ENCODE data around the gene LY6G6F. TPM values are rescaled to one million over a fixed set of nuclear protein-coding genes. Genes with fewer than 3 reads are reported as not detected.

Gene LY6G6F
- total and polyA plus RNA-seq, 5 donors, result not detected

GRCh38 chr6:31663126-31663960 lies 43.3 kb upstream of the LY6G6F start:
- Histone ChIP-seq H3K9me3 (ENCODE audit: control insufficient read depth, low read length) (no peaks in the 10 kb centered on the region), H3K4me1 (ENCODE audit: control insufficient read depth, insufficient read depth, low read length) (peaks cover 14% of the 10 kb centered on the region), H3K27me3 (ENCODE audit: control insufficient read depth, insufficient read depth) (no peaks in the 10 kb centered on the region), H3K4me3 (ENCODE audit: low read length) (peak overlapping the region; percentile 90), H3K27ac (ENCODE audit: low read length) (peak overlapping the region; percentile 59)
- 51% methylated on average over 9 of the region's 9 CpGs for WGBS
- ATAC-seq (no peak), DNase-seq (no peak)
- intact Hi-C loops (cut with DNase I), result loop anchor here in 1 of 4 donors (5.0 to 10.0 kb wide), 2 partner anchors 116 to 1311 kb away; partner anchors contain the start of genes ATP6V1G2 and NFKBIL1

GRCh38 chr6:31663961-31664789 lies 42.5 kb upstream of the LY6G6F start:
- intact Hi-C loops (cut with DNase I), result loop anchor here in 1 of 4 donors (5.0 to 10.0 kb wide), 2 partner anchors 117 to 1311 kb away; partner anchors contain the start of genes ATP6V1G2 and NFKBIL1

GRCh38 chr6:31664790-31665500 lies 41.7 kb upstream of the LY6G6F start, which contains the start of gene GPANK1:
GPANK1 (minus strand) TSS chr6:31664997; CDS start chr6:31664478, 519 bp downstream.
- H3K9me3 ChIP-seq (ENCODE audit: control insufficient read depth, low read length), result no peaks in the 10 kb centered on the region
- H3K27me3 ChIP-seq (ENCODE audit: control insufficient read depth, insufficient read depth), result no peaks in the 10 kb centered on the region
- DNase-seq (peak; percentile 91 to 97 (median 95)), ATAC-seq (peak; percentile 68 to 75)
- H3K4me3 ChIP-seq (ENCODE audit: low read length), result peak within 1 kb of the TSS; percentile 90
- H3K27ac ChIP-seq (ENCODE audit: low read length), result peak within 1 kb of the TSS; percentile 98
- WGBS, result under 1% methylated on average over 39 of the region's 39 CpGs
- intact Hi-C loops (cut with DNase I), result loop anchor here in 1 of 4 donors (5.0 to 10.0 kb wide), 3 partner anchors 62 to 1310 kb away; partner anchors contain the start of genes ATP6V1G2, DDAH2 and NFKBIL1
- peaks cover 3% of the 10 kb centered on the region for H3K4me1 ChIP-seq (ENCODE audit: control insufficient read depth, insufficient read depth, low read length)

More at GRCh38 chr6:31663961-31664789, 42.5 kb upstream of the LY6G6F start:
- 9% methylated on average over 17 of the region's 17 CpGs for WGBS
- DNase-seq (peak; percentile 52 to 70 (median 68)), ATAC-seq (peak in 1 of 2 donors; percentile 22)
- no peaks in the 10 kb centered on the region for H3K27me3 ChIP-seq (ENCODE audit: control insufficient read depth, insufficient read depth)
- H3K4me3 ChIP-seq (ENCODE audit: low read length), result peak overlapping the region; percentile 90
- H3K4me1 ChIP-seq (ENCODE audit: control insufficient read depth, insufficient read depth, low read length), result peaks cover 9% of the 10 kb centered on the region
- H3K9me3 ChIP-seq (ENCODE audit: control insufficient read depth, low read length), result no peaks in the 10 kb centered on the region
- H3K27ac ChIP-seq (ENCODE audit: low read length), result peak overlapping the region; percentile 98

GRCh38 chr6:31665501-31666336 lies 40.9 kb upstream of the LY6G6F start, which contains the start of gene CSNK2B:
CSNK2B (plus strand) TSS chr6:31666080; CDS start chr6:31666832, 752 bp downstream.
- H3K4me1 ChIP-seq (ENCODE audit: control insufficient read depth, insufficient read depth, low read length), result peaks cover 3% of the 10 kb centered on the region

GRCh38 chr6:31666337-31666965 lies 40.2 kb upstream of the LY6G6F start:
- intact Hi-C loops (cut with DNase I), result loop anchor here in 1 of 4 donors (5.0 to 10.0 kb wide), 2 partner anchors 61 to 1308 kb away; partner anchors contain the start of gene DDAH2
- peak overlapping the region; percentile 72 for H3K4me3 ChIP-seq (ENCODE audit: low read length)
- no peaks in the 10 kb centered on the region for H3K9me3 ChIP-seq (ENCODE audit: control insufficient read depth, low read length)
- H3K27me3 ChIP-seq (ENCODE audit: control insufficient read depth, insufficient read depth), result no peaks in the 10 kb centered on the region
- DNase-seq (peak in 1 of 3 donors; percentile 47), ATAC-seq (no peak)
- H3K27ac ChIP-seq (ENCODE audit: low read length), result peak overlapping the region; percentile 80
- WGBS, result 3% methylated on average over 15 of the region's 15 CpGs
- H3K4me1 ChIP-seq (ENCODE audit: control insufficient read depth, insufficient read depth, low read length), result peaks cover 3% of the 10 kb centered on the region

More at GRCh38 chr6:31665501-31666336, 40.9 kb upstream of the LY6G6F start, which contains the start of gene CSNK2B:
- DNase-seq, result peak; percentile 99 to 100 (median 99)
- Histone ChIP-seq H3K4me3 (ENCODE audit: low read length) (peak within 1 kb of the TSS; percentile 90), H3K27ac (ENCODE audit: low read length) (peak within 1 kb of the TSS; percentile 98), H3K27me3 (ENCODE audit: control insufficient read depth, insufficient read depth) (no peaks in the 10 kb centered on the region), H3K9me3 (ENCODE audit: control insufficient read depth, low read length) (no peaks in the 10 kb centered on the region)
- intact Hi-C loops (cut with DNase I), result loop anchor here in 1 of 4 donors (5.0 to 10.0 kb wide), 2 partner anchors 62 to 1309 kb away; partner anchors contain the start of gene DDAH2
- under 1% methylated on average over 63 of the region's 63 CpGs for WGBS
- peak; percentile 93 to 94 for ATAC-seq

GRCh38 chr6:31669676-31670075 lies 37.0 kb upstream of the LY6G6F start, which contains the start of gene LY6G5B:
LY6G5B (plus strand) TSS chr6:31669976; CDS start chr6:31670951, 975 bp downstream.
- peak in 1 of 3 donors; percentile 45 for DNase-seq
- no peak for ATAC-seq
- no peak within 1 kb of the TSS for H3K4me3 ChIP-seq (ENCODE audit: low read length)
- WGBS, result 80% methylated on average over 8 of the region's 8 CpGs
- no peak within 1 kb of the TSS for H3K27ac ChIP-seq (ENCODE audit: low read length)
- H3K9me3 ChIP-seq (ENCODE audit: control insufficient read depth, low read length), result no peaks in the 10 kb centered on the region
- no peaks in the 10 kb centered on the region for H3K4me1 ChIP-seq (ENCODE audit: control insufficient read depth, insufficient read depth, low read length)
- no peaks in the 10 kb centered on the region for H3K27me3 ChIP-seq (ENCODE audit: control insufficient read depth, insufficient read depth)
- intact Hi-C loops (cut with DNase I), result loop anchor here in 1 of 4 donors (5.0 to 10.0 kb wide), 2 partner anchors 58 to 1305 kb away; partner anchors contain the start of gene DDAH2

GRCh38 chr6:31676322-31676903 lies 30.3 kb upstream of the LY6G6F start:
- DNase-seq (no peak), ATAC-seq (no peak)
- no peaks in the 10 kb centered on the region for H3K27me3 ChIP-seq (ENCODE audit: control insufficient read depth, insufficient read depth)
- H3K27ac ChIP-seq (ENCODE audit: low read length), result no peak overlapping the region
- no peaks in the 10 kb centered on the region for H3K9me3 ChIP-seq (ENCODE audit: control insufficient read depth, low read length)
- H3K4me1 ChIP-seq (ENCODE audit: control insufficient read depth, insufficient read depth, low read length), result peaks cover 3% of the 10 kb centered on the region
- intact Hi-C loops (cut with DNase I), result no loop called here
- no peak overlapping the region for H3K4me3 ChIP-seq (ENCODE audit: low read length)
- 82% methylated on average over 4 of the region's 4 CpGs for WGBS

GRCh38 chr6:31676904-31677303 lies 29.8 kb upstream of the LY6G6F start:
- no peak overlapping the region for H3K4me3 ChIP-seq (ENCODE audit: low read length)
- intact Hi-C loops (cut with DNase I), result no loop called here
- no peak overlapping the region for H3K27ac ChIP-seq (ENCODE audit: low read length)
- WGBS, result 58% methylated on average over 6 of the region's 6 CpGs
- DNase-seq (no peak), ATAC-seq (no peak)
- H3K9me3 ChIP-seq (ENCODE audit: control insufficient read depth, low read length), result no peaks in the 10 kb centered on the region
- peaks cover 3% of the 10 kb centered on the region for H3K4me1 ChIP-seq (ENCODE audit: control insufficient read depth, insufficient read depth, low read length)
- no peaks in the 10 kb centered on the region for H3K27me3 ChIP-seq (ENCODE audit: control insufficient read depth, insufficient read depth)

GRCh38 chr6:31677955-31678354 lies 28.7 kb upstream of the LY6G6F start:
- no peak for ATAC-seq
- intact Hi-C loops (cut with DNase I), result no loop called here

More at GRCh38 chr6:31677955-31678354, 28.7 kb upstream of the LY6G6F start:
- no peaks in the 10 kb centered on the region for H3K9me3 ChIP-seq (ENCODE audit: control insufficient read depth, low read length)
- no peaks in the 10 kb centered on the region for H3K27me3 ChIP-seq (ENCODE audit: control insufficient read depth, insufficient read depth)
- no peak overlapping the region for H3K27ac ChIP-seq (ENCODE audit: low read length)
- WGBS, result 76% methylated on average over 8 of the region's 8 CpGs
- DNase-seq, result no peak
- H3K4me1 ChIP-seq (ENCODE audit: control insufficient read depth, insufficient read depth, low read length), result peaks cover 3% of the 10 kb centered on the region
- H3K4me3 ChIP-seq (ENCODE audit: low read length), result no peak overlapping the region
